Measurements from ENCODE around the gene RAB5IF.
"Not testable (repeated sequence)": the region's sequence is repeated elsewhere in the genome, so short reads cannot be mapped to it uniquely, and the experiment has no call there.

Gene RAB5IF

GRCh38 chr20:36605399-36606157 is at the start of gene RAB5IF:
Gene RAB5IF (plus strand): TSS chr20:36605779. CDS start chr20:36605952, 173 bp downstream.
- TF ChIP-seq ZNF274 (IDR thresholded peaks at IDR 0.05; ENCODE audit: low read depth, low read length): no peak
- H3K4me3 ChIP-seq (ENCODE audit: low read length): peak within 1 kb of the TSS; percentile 92

GRCh38 chr20:36562724-36563123 is 42.9 kb upstream of the RAB5IF start:
- no peak for TF ChIP-seq ZNF274 (IDR thresholded peaks at IDR 0.05; ENCODE audit: low read depth, low read length)
- no peak overlapping the region for H3K4me3 ChIP-seq (ENCODE audit: low read length)

GRCh38 chr20:36563374-36563773 is 42.2 kb upstream of the RAB5IF start:
- TF ChIP-seq ZNF274 (IDR thresholded peaks at IDR 0.05; ENCODE audit: low read depth, low read length): no peak
- H3K4me3 ChIP-seq (ENCODE audit: low read length): no peak overlapping the region

- H3K4me3 ChIP-seq (ENCODE audit: low read length): not testable (repeated sequence)
Measured at GRCh38 chr20:36564078-36564725, 41.4 kb upstream of the RAB5IF start.

- H3K4me3 ChIP-seq (ENCODE audit: low read length): not testable (repeated sequence)
Measured at GRCh38 chr20:36564726-36565121, 40.9 kb upstream of the RAB5IF start.

- no peak for TF ChIP-seq ZNF274 (IDR thresholded peaks at IDR 0.05; ENCODE audit: low read depth, low read length)
Measured at GRCh38 chr20:36565520-36565919, 40.1 kb upstream of the RAB5IF start.

GRCh38 chr20:36569847-36570429 is 35.6 kb upstream of the RAB5IF start:
- TF ChIP-seq ZNF274 (IDR thresholded peaks at IDR 0.05; ENCODE audit: low read depth, low read length): no peak
- no peak overlapping the region for H3K4me3 ChIP-seq (ENCODE audit: low read length)

More at GRCh38 chr20:36565520-36565919, 40.1 kb upstream of the RAB5IF start:
- no peak overlapping the region for H3K4me3 ChIP-seq (ENCODE audit: low read length)

GRCh38 chr20:36571564-36572504 is 33.7 kb upstream of the RAB5IF start:
- peak overlapping the region; percentile 78; the same call in 1 of the 2 replicates for H3K4me3 ChIP-seq (ENCODE audit: low read length)

GRCh38 chr20:36572701-36573102 is 32.9 kb upstream of the RAB5IF start:
- H3K4me3 ChIP-seq (ENCODE audit: low read length): peak overlapping the region; percentile 78
- TF ChIP-seq ZNF274 (IDR thresholded peaks at IDR 0.05; ENCODE audit: low read depth, low read length): no peak

More at GRCh38 chr20:36571564-36572504, 33.7 kb upstream of the RAB5IF start:
- no peak for TF ChIP-seq ZNF274 (IDR thresholded peaks at IDR 0.05; ENCODE audit: low read depth, low read length)

- no peak for TF ChIP-seq ZNF274 (IDR thresholded peaks at IDR 0.05; ENCODE audit: low read depth, low read length)
- H3K4me3 ChIP-seq (ENCODE audit: low read length): peak within 1 kb of the TSS; percentile 93
Measured at GRCh38 chr20:36573103-36573797, 32.3 kb upstream of the RAB5IF start, which contains the start of gene TGIF2. Gene TGIF2 (plus strand): TSS chr20:36573597. CDS start chr20:36578775, 5,178 bp downstream.

GRCh38 chr20:36573798-36574365 is 31.7 kb upstream of the RAB5IF start:
- no peak for TF ChIP-seq ZNF274 (IDR thresholded peaks at IDR 0.05; ENCODE audit: low read depth, low read length)
- H3K4me3 ChIP-seq (ENCODE audit: low read length): peak overlapping the region; percentile 93

- H3K4me3 ChIP-seq (ENCODE audit: low read length): peak overlapping the region; percentile 93
- no peak for TF ChIP-seq ZNF274 (IDR thresholded peaks at IDR 0.05; ENCODE audit: low read depth, low read length)
Measured at GRCh38 chr20:36574366-36575135, 31.0 kb upstream of the RAB5IF start.

Data from GM08714 (cell line).